Measurements from ENCODE around the gene HACD2. TPM values are rescaled to one million over a fixed set of nuclear protein-coding genes. Genes with fewer than 3 reads are reported as not detected.

Gene HACD2
- total and polyA plus RNA-seq, 2 donors (not counting 3 experiments of a cell fraction or from before 2014, with no cell fraction given) = 17.0 to 20.9 TPM

GRCh38 chr3:123587401-123587800, 2.5 kb upstream of the HACD2 start:
- no peaks in the 10 kb centered on the region for H4K20me1 ChIP-seq (replicated peaks; ENCODE audit: control insufficient read depth, extremely low read depth, insufficient read depth, low read length)
- H3K79me2 ChIP-seq (ENCODE audit: control insufficient read depth, insufficient read depth, low read length) = peaks cover 8% of the 10 kb centered on the region
- peaks cover 4% of the 10 kb centered on the region for H3K9me3 ChIP-seq (replicated peaks; ENCODE audit: control insufficient read depth, insufficient read depth, low read length)
- intact Hi-C loops (cut with micrococcal nuclease) (loop anchor here (5.0 to 10.0 kb wide), 2 partner anchors 503 to 845 kb away; no protein-coding TSS in a partner anchor), dilution Hi-C loops (cut with MboI; ENCODE audit: extremely low pct_ligation_motif_present, low sequenced_read_pairs) (no loop called here)
- no peak for DNase-seq (ENCODE audit: low read depth, low spot score)
- no peak overlapping the region for H3K9ac ChIP-seq (replicated peaks; ENCODE audit: extremely low read depth, insufficient read depth, low read length)
- POLR2A ChIA-PET = no interaction called here
- H3K9me1 ChIP-seq (replicated peaks; ENCODE audit: control insufficient read depth, extremely low read depth, insufficient read depth, low read length) = no peaks in the 10 kb centered on the region
- TF ChIP-seq POLR2AphosphoS5 (IDR thresholded peaks at IDR 0.05; ENCODE audit: insufficient read depth, low read depth, low read length) = no peak
- no peak for TF ChIP-seq MAX (IDR thresholded peaks at IDR 0.05; ENCODE audit: insufficient read depth, insufficient read length)
- TF ChIP-seq EZH2 (IDR thresholded peaks at IDR 0.05; ENCODE audit: borderline replicate concordance, low read depth, low read length, severe bottlenecking) = no peak
- TF ChIP-seq CTCF (IDR thresholded peaks at IDR 0.05; ENCODE audit: extremely low read depth in 1 of 2, insufficient read depth in 1 of 2, low read depth in 1 of 2, low read length in 2 of 2) = no peak
- no peak for TF ChIP-seq POLR2A (IDR thresholded peaks at IDR 0.05; ENCODE audit: low read depth, low read length)
- no peak for TF ChIP-seq GATA2 (IDR thresholded peaks at IDR 0.05; ENCODE audit: insufficient read depth, insufficient read length, low read depth, low read length)
- no peaks in the 10 kb centered on the region for H3K27me3 ChIP-seq (ENCODE audit: control insufficient read depth in 2 of 2, insufficient read depth in 2 of 2, low read length in 2 of 2)
- peaks cover 7% of the 10 kb centered on the region for H3K4me1 ChIP-seq (ENCODE audit: control insufficient read depth, extremely low read depth, insufficient read depth, low read length)
- H3K27ac ChIP-seq (ENCODE audit: insufficient read depth, low read depth, low read length) = no peak overlapping the region
- CTCF ChIA-PET = interaction anchor here (1.6 kb wide), 1 partner anchor 65 kb away, joined by 6 read pairs; no protein-coding TSS in a partner anchor
- H3K36me3 ChIP-seq (ENCODE audit: control insufficient read depth in 2 of 2, extremely low read depth in 1 of 2, insufficient read depth in 2 of 2, low read length in 2 of 2) = no peaks in the 10 kb centered on the region
- no peak overlapping the region for H3K4me3 ChIP-seq (replicated peaks in 1 of 3; ENCODE audit: insufficient read depth in 1 of 3, low read depth in 1 of 3, low read length in 3 of 3)
- no TSS peak for BruUV-seq (replicated peaks)
- no peak for FAIRE-seq
- no peak overlapping the region for H3K4me2 ChIP-seq (ENCODE audit: insufficient read depth, low read length)
- H2AFZ ChIP-seq (ENCODE audit: low read depth, low read length) = no peak overlapping the region

Data from endothelial cell of umbilical vein (primary cell).